ENCODE results near the gene FAM9C.

DNA sequence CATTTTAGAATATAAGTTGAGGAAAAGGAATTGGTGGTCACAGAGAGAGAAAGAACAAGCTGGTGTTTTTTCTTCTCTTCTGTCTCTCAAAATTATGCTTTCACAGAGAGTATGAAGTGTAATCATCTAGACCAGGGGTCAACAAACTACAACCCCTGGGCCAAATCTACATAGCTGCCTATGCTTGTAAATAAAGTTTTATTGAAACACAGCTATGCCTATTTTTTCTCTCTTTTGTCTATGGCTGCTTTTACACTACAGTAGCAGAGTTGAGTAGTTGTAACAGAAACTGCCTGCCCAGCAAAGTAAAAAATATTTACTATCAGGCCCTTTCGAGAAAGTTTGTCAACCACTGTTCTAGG, 6.7 kb upstream of the FAM9C start:
- TF ChIP-seq, protein P1, sequence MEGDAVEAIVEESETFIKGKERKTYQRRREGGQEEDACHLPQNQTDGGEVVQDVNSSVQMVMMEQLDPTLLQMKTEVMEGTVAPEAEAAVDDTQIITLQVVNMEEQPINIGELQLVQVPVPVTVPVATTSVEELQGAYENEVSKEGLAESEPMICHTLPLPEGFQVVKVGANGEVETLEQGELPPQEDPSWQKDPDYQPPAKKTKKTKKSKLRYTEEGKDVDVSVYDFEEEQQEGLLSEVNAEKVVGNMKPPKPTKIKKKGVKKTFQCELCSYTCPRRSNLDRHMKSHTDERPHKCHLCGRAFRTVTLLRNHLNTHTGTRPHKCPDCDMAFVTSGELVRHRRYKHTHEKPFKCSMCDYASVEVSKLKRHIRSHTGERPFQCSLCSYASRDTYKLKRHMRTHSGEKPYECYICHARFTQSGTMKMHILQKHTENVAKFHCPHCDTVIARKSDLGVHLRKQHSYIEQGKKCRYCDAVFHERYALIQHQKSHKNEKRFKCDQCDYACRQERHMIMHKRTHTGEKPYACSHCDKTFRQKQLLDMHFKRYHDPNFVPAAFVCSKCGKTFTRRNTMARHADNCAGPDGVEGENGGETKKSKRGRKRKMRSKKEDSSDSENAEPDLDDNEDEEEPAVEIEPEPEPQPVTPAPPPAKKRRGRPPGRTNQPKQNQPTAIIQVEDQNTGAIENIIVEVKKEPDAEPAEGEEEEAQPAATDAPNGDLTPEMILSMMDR (IDR thresholded peaks at IDR 0.05) = no peak
- TF ChIP-seq POLR2A (IDR thresholded peaks at IDR 0.05) = no peak
